H1 (cell line): ENCODE measurements around the gene HSPA2. TPM values are rescaled to one million over a fixed set of nuclear protein-coding genes. Genes with fewer than 3 reads are reported as not detected.

Experiments
- EGR1 ChIP-seq: IDR thresholded peaks from 2 replicates; pipeline ENCODE4 v1.6.1; 2011; ENCODE audit warnings: low read depth, low read length, borderline replicate concordance
- HDAC2 ChIP-seq, 2 experiments: fragments of 300-600 bp in 1 of 2; sonication (generic) in 1 of 2; IDR thresholded peaks; 2 replicates each; pipeline ENCODE4 v1.6.1; 2011 to 2012; ENCODE audit warnings: low read depth in 2 of 2, low read length in 2 of 2, mild to moderate bottlenecking in 2 of 2, moderate library complexity in 2 of 2, borderline replicate concordance in 1 of 2, inconsistent platforms in 1 of 2
- KDM4A ChIP-seq: IDR thresholded peaks from one replicate; pipeline ENCODE4 v1.7.1; 2012; ENCODE audit warnings: low read depth, mild to moderate bottlenecking, moderate library complexity, low read length, inconsistent platforms; ENCODE audit not compliant: severe bottlenecking
- KDM5A ChIP-seq: fragments of 200-600 bp; IDR thresholded peaks from 2 replicates; pipeline ENCODE4 v1.7.1; 2012; ENCODE audit warnings: mild to moderate bottlenecking, low read length, inconsistent platforms, mixed read lengths
- SP1 ChIP-seq: IDR thresholded peaks from 2 replicates; pipeline ENCODE4 v1.6.1; 2011; ENCODE audit warnings: low read depth, low read length
- TAF1 ChIP-seq: IDR thresholded peaks from 2 replicates; pipeline ENCODE4 v1.6.1; 2011; ENCODE audit warnings: mild to moderate bottlenecking, low read depth, low read length
- TBP ChIP-seq: IDR thresholded peaks from 2 replicates; pipeline ENCODE4 v1.6.1; 2011; ENCODE audit warnings: low read depth, low read length, improper control_type of control experiment
- polyA plus RNA-seq, 7 experiments: library from polyadenylated mRNA; depleted of rRNA in 3 of 7; stranded (reverse) in 5 of 7; unstranded in 2 of 7; fragments of >200 nt in 5 of 7; fragments of 200-250 nt in 2 of 7; gene quantifications; 1 replicate in 5 of 7; 2 replicates in 1 of 7; 4 replicates in 1 of 7; pipeline versions ENCODE4 v1.2.1 to v1.2.3, GENCODE V29; 2011 to 2013; ENCODE audit warnings: missing spikeins in 2 of 7, mixed read lengths in 2 of 7
- total RNA-seq: library from RNA; stranded (reverse); fragmentation: NEBNext Ultra II Directional; extraction: Animal tissue kit (Norgen Biotek cat#: 25700); gene quantifications from 2 replicates; pipeline ENCODE4 v1.2.1, GENCODE V29; 2021
- TF ChIP-seq, protein P1 (sequence below): fragments of 300-600 bp; sonication (generic); IDR thresholded peaks from 2 replicates; pipeline ENCODE4 v1.7.1; 2012; ENCODE audit warnings: low read length, moderate library complexity, mild to moderate bottlenecking, inconsistent platforms; ENCODE audit not compliant: insufficient replicate concordance

The HSPA2 gene
- total and polyA plus RNA-seq, 2 of the 8 experiments (the other 6 are each of a cell fraction or from before 2014, with no cell fraction given) = 30.5 to 82.9 TPM

DNA sequence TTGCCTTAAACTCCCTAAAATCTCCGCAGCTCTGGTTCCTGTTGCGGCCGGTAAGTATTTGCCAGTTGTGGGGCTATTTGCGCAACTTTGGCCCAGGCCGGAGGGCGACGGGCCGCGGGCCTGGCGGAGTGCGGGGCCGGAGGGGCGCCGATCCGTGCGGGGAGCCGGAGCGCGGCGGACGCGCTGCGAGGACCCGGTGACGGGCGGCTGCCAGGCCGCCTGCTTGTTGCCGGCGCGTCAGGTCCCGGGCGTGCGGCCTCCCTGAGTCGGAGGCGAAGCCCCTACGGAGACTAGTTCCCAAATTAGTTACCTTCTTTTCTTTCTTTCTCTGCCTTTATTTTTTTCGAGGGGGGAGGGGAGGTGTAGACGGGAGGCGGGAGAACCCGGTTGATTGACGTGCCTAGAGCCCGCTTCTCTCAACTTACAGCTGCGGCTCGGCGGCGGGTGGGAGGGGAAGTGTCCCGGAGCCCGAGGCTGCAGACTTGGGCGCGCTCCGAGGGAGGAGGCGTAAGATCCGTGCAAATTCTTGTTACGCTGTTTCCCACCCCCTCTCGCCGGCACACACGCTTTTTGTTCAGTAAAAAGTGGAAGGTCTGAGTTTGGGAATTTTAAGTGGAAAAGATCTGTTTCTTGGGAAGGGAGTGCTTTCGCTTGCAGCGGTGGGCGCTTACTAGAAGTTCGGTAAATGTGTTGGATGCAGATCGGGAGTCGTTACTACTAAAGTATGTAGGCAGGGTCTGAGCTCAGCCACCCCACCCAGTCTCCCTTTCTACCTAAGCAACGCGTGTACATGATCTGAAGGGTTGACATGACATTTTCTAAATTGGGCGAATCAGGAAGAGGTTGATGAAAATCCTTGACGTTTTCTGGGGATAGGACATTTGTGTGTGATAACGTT, 35.4 kb upstream of the HSPA2 start (continued):
- TF ChIP-seq HDAC2 (IDR thresholded peaks at IDR 0.05; ENCODE audit: borderline replicate concordance in 1 of 2, low read depth in 2 of 2, low read length in 2 of 2) = no peak
- TF ChIP-seq KDM5A = no peak
- TF ChIP-seq, protein P1, sequence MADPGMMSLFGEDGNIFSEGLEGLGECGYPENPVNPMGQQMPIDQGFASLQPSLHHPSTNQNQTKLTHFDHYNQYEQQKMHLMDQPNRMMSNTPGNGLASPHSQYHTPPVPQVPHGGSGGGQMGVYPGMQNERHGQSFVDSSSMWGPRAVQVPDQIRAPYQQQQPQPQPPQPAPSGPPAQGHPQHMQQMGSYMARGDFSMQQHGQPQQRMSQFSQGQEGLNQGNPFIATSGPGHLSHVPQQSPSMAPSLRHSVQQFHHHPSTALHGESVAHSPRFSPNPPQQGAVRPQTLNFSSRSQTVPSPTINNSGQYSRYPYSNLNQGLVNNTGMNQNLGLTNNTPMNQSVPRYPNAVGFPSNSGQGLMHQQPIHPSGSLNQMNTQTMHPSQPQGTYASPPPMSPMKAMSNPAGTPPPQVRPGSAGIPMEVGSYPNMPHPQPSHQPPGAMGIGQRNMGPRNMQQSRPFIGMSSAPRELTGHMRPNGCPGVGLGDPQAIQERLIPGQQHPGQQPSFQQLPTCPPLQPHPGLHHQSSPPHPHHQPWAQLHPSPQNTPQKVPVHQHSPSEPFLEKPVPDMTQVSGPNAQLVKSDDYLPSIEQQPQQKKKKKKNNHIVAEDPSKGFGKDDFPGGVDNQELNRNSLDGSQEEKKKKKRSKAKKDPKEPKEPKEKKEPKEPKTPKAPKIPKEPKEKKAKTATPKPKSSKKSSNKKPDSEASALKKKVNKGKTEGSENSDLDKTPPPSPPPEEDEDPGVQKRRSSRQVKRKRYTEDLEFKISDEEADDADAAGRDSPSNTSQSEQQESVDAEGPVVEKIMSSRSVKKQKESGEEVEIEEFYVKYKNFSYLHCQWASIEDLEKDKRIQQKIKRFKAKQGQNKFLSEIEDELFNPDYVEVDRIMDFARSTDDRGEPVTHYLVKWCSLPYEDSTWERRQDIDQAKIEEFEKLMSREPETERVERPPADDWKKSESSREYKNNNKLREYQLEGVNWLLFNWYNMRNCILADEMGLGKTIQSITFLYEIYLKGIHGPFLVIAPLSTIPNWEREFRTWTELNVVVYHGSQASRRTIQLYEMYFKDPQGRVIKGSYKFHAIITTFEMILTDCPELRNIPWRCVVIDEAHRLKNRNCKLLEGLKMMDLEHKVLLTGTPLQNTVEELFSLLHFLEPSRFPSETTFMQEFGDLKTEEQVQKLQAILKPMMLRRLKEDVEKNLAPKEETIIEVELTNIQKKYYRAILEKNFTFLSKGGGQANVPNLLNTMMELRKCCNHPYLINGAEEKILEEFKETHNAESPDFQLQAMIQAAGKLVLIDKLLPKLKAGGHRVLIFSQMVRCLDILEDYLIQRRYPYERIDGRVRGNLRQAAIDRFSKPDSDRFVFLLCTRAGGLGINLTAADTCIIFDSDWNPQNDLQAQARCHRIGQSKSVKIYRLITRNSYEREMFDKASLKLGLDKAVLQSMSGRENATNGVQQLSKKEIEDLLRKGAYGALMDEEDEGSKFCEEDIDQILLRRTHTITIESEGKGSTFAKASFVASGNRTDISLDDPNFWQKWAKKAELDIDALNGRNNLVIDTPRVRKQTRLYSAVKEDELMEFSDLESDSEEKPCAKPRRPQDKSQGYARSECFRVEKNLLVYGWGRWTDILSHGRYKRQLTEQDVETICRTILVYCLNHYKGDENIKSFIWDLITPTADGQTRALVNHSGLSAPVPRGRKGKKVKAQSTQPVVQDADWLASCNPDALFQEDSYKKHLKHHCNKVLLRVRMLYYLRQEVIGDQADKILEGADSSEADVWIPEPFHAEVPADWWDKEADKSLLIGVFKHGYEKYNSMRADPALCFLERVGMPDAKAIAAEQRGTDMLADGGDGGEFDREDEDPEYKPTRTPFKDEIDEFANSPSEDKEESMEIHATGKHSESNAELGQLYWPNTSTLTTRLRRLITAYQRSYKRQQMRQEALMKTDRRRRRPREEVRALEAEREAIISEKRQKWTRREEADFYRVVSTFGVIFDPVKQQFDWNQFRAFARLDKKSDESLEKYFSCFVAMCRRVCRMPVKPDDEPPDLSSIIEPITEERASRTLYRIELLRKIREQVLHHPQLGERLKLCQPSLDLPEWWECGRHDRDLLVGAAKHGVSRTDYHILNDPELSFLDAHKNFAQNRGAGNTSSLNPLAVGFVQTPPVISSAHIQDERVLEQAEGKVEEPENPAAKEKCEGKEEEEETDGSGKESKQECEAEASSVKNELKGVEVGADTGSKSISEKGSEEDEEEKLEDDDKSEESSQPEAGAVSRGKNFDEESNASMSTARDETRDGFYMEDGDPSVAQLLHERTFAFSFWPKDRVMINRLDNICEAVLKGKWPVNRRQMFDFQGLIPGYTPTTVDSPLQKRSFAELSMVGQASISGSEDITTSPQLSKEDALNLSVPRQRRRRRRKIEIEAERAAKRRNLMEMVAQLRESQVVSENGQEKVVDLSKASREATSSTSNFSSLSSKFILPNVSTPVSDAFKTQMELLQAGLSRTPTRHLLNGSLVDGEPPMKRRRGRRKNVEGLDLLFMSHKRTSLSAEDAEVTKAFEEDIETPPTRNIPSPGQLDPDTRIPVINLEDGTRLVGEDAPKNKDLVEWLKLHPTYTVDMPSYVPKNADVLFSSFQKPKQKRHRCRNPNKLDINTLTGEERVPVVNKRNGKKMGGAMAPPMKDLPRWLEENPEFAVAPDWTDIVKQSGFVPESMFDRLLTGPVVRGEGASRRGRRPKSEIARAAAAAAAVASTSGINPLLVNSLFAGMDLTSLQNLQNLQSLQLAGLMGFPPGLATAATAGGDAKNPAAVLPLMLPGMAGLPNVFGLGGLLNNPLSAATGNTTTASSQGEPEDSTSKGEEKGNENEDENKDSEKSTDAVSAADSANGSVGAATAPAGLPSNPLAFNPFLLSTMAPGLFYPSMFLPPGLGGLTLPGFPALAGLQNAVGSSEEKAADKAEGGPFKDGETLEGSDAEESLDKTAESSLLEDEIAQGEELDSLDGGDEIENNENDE = no peak
- TF ChIP-seq TAF1 = no peak; the same call in 1 of the 2 replicates
- TF ChIP-seq KDM4A = peak; percentile 50
- TF ChIP-seq SP1 = 0 out of 2 replicates have a peak, but pooled peaks have one; percentile 22
- TF ChIP-seq EGR1 = no peak
- TF ChIP-seq TBP = peak; percentile 55; the same call in 1 of the 2 replicates
